H9 (cell line): ENCODE data around the gene TEX22. TPM values are rescaled to one million over a fixed set of nuclear protein-coding genes. Genes with fewer than 3 reads are reported as not detected.

Experiments used
- DNase-seq: peaks from one replicate; pipeline ENCODE4 v3.0.0-alpha.2; 2017
- H2AFZ ChIP-seq: one replicate; pipeline ENCODE4 v1.6.1; 2013; ENCODE audit warnings: mild to moderate bottlenecking, low read length, control low read depth, moderate library complexity
- H2AK5ac ChIP-seq: 2 replicates; pipeline ENCODE4 v1.6.1; 2013; ENCODE audit warnings: low read length, control low read depth, mixed read lengths; ENCODE audit not compliant: insufficient read length
- H2BK120ac ChIP-seq: one replicate; pipeline ENCODE4 v1.6.1; 2013; ENCODE audit warnings: low read depth, mild to moderate bottlenecking, low read length, control low read depth, inconsistent platforms; ENCODE audit not compliant: poor library complexity, severe bottlenecking
- H2BK12ac ChIP-seq: 2 replicates; pipeline ENCODE4 v1.6.1; 2013; ENCODE audit warnings: low read length, control low read depth, mixed read lengths, low read depth; ENCODE audit not compliant: insufficient read length
- H2BK15ac ChIP-seq: 2 replicates; pipeline ENCODE4 v1.6.1; 2013; ENCODE audit warnings: low read depth, low read length, control low read depth
- H2BK20ac ChIP-seq: one replicate; pipeline ENCODE4 v1.6.1; 2013; ENCODE audit warnings: low read depth, mild to moderate bottlenecking, low read length, control low read depth, inconsistent platforms; ENCODE audit not compliant: poor library complexity, severe bottlenecking
- H2BK5ac ChIP-seq: 2 replicates; pipeline ENCODE4 v1.6.1; 2013; ENCODE audit warnings: low read length, control low read depth, mixed read lengths; ENCODE audit not compliant: insufficient read length
- H3K14ac ChIP-seq: 2 replicates; pipeline ENCODE4 v1.6.1; 2013; ENCODE audit warnings: low read length, control low read depth; ENCODE audit not compliant: insufficient read depth
- H3K18ac ChIP-seq: 2 replicates; pipeline ENCODE4 v1.6.1; 2013; ENCODE audit warnings: low read depth, mild to moderate bottlenecking, mixed read lengths, low read length, control low read depth; ENCODE audit not compliant: insufficient read length
- H3K23ac ChIP-seq: 2 replicates; pipeline ENCODE4 v1.6.1; 2013; ENCODE audit warnings: low read length, control low read depth, mixed read lengths, low read depth; ENCODE audit not compliant: insufficient read length
- H3K23me2 ChIP-seq: 2 replicates; pipeline ENCODE4 v1.6.1; 2013; ENCODE audit warnings: low read depth, mild to moderate bottlenecking, mixed read lengths, low read length, control low read depth; ENCODE audit not compliant: insufficient read length, poor library complexity, severe bottlenecking
- H3K27ac ChIP-seq: 2 replicates; pipeline ENCODE4 v1.5.1; 2013; ENCODE audit warnings: low read length, control low read depth, mixed read lengths, low read depth; ENCODE audit not compliant: insufficient read length
- H3K27me3 ChIP-seq: 2 replicates; pipeline ENCODE4 v1.6.1; 2013; ENCODE audit warnings: low read length, control low read depth, inconsistent platforms; ENCODE audit not compliant: insufficient read depth
- H3K4ac ChIP-seq: 2 replicates; pipeline ENCODE4 v1.6.1; 2013; ENCODE audit warnings: low read depth, mild to moderate bottlenecking, control low read depth, inconsistent platforms, low read length, moderate library complexity
- H3K4me1 ChIP-seq: 2 replicates; pipeline ENCODE4 v1.6.1; 2013; ENCODE audit warnings: low read length, control low read depth, inconsistent platforms; ENCODE audit not compliant: insufficient read depth
- H3K4me2 ChIP-seq: 2 replicates; pipeline ENCODE4 v1.6.1; 2013; ENCODE audit warnings: low read length, control low read depth, mixed read lengths; ENCODE audit not compliant: insufficient read length, insufficient read depth
- H3K56ac ChIP-seq: 2 replicates; pipeline ENCODE4 v1.6.1; 2013; ENCODE audit warnings: low read depth, mild to moderate bottlenecking, mixed read lengths, low read length, control low read depth; ENCODE audit not compliant: insufficient read length
- H3K79me1 ChIP-seq: 2 replicates; pipeline ENCODE4 v1.6.1; 2013; ENCODE audit warnings: low read depth, mild to moderate bottlenecking, moderate library complexity, low read length, control low read depth, inconsistent platforms; ENCODE audit not compliant: insufficient read depth, poor library complexity, severe bottlenecking
- H3K79me2 ChIP-seq: 2 replicates; pipeline ENCODE4 v1.6.1; 2013; ENCODE audit warnings: low read length, control low read depth, inconsistent platforms; ENCODE audit not compliant: insufficient read depth
- H3K9ac ChIP-seq: 2 replicates; pipeline ENCODE4 v1.6.1; 2013; ENCODE audit warnings: low read length, control low read depth, mixed read lengths; ENCODE audit not compliant: insufficient read length; ENCODE audit errors: extremely low read depth
- H3K9me3 ChIP-seq: one replicate; pipeline ENCODE4 v1.6.1; 2013; ENCODE audit warnings: low read depth, low read length, inconsistent platforms; ENCODE audit not compliant: control insufficient read depth
- H3T11ph ChIP-seq: one replicate; pipeline ENCODE4 v1.6.1; 2013; ENCODE audit warnings: mild to moderate bottlenecking, low read length, control low read depth, inconsistent platforms
- H4K20me1 ChIP-seq: one replicate; pipeline ENCODE4 v1.6.1; 2013; ENCODE audit not compliant: control insufficient read depth, insufficient read length, insufficient read depth
- H4K5ac ChIP-seq: 2 replicates; pipeline ENCODE4 v1.6.1; 2013; ENCODE audit warnings: low read depth, mild to moderate bottlenecking, mixed read lengths, low read length, control low read depth; ENCODE audit not compliant: insufficient read length
- H4K8ac ChIP-seq: replicated peaks from 2 replicates; pipeline ENCODE4 v1.6.1; 2013; ENCODE audit warnings: low read length, control low read depth, mixed read lengths, low read depth; ENCODE audit not compliant: insufficient read length
- H4K91ac ChIP-seq: 2 replicates; pipeline ENCODE4 v1.6.1; 2013; ENCODE audit warnings: low read depth, mild to moderate bottlenecking, moderate library complexity, mixed read lengths, low read length, control low read depth; ENCODE audit not compliant: insufficient read length
- H3K27ac Mint-ChIP-seq, 3 experiments: 2 replicates in 2 of 3; 3 replicates in 1 of 3; pipeline ENCODE4 v1.8.0; 2020 to 2021; ENCODE audit warnings: mixed read lengths in 3 of 3, mild to moderate bottlenecking in 1 of 3, moderate library complexity in 1 of 3
- H3K27me3 Mint-ChIP-seq: 2 replicates; pipeline ENCODE4 v1.8.0; 2021; ENCODE audit warnings: low read depth, mild to moderate bottlenecking, moderate library complexity, mixed read lengths
- H3K36me3 Mint-ChIP-seq, 3 experiments: 2 replicates in 2 of 3; 3 replicates in 1 of 3; pipeline ENCODE4 v1.8.0; 2020 to 2021; ENCODE audit warnings: low read depth in 3 of 3, mixed read lengths in 3 of 3; ENCODE audit not compliant: insufficient read depth in 1 of 3
- H3K4me1 Mint-ChIP-seq, 2 experiments: 2 replicates each; pipeline ENCODE4 v1.8.0; 2020; ENCODE audit warnings: mixed read lengths in 2 of 2
- H3K4me3 Mint-ChIP-seq, 2 experiments: 2 replicates in 1 of 2; 3 replicates in 1 of 2; pipeline ENCODE4 v1.8.0; 2020 to 2021; ENCODE audit warnings: mild to moderate bottlenecking in 2 of 2, mixed read lengths in 2 of 2, moderate library complexity in 1 of 2
- H3K9me3 Mint-ChIP-seq, 2 experiments: 2 replicates in 1 of 2; 3 replicates in 1 of 2; pipeline ENCODE4 v1.8.0; 2020; ENCODE audit warnings: mild to moderate bottlenecking in 2 of 2, mixed read lengths in 2 of 2, moderate library complexity in 1 of 2
- CTCF ChIP-seq: fragments of 200-600 bp; sonication (generic); conservative IDR thresholded peaks from 3 replicates; pipeline ENCODE4 v1.8.0; 2021; ENCODE audit warnings: antibody characterized with exemption, mild to moderate bottlenecking
- whole genome bisulfite sequencing: extraction: QIAGEN DNeasy Blood & Tissue Kit; methylation state at CpG from one replicate; pipeline ENCODE4 v1.1.7; 2013; ENCODE audit warnings: missing lambda C conversion rate, low lambda C conversion rate, mixed read lengths; ENCODE audit not compliant: insufficient read length; ENCODE audit errors: extremely low coverage; 5-methylcytosine and 5-hydroxymethylcytosine counted together
- total RNA-seq: library from RNA; stranded (reverse); gene quantifications from 2 replicates; pipeline ENCODE4 v1.2.1, GENCODE V29; 2021

The TEX22 gene
- total RNA-seq, 1 experiment from 2014 or later, result 0.83 TPM

- H3K4me2 ChIP-seq, result no peak overlapping the region
- H3K4ac ChIP-seq, result no peak overlapping the region
- H3T11ph ChIP-seq, result no peak overlapping the region
- H4K8ac ChIP-seq, result no peak overlapping the region
- H3K27me3 ChIP-seq, result no peaks in the 10 kb centered on the region
- no peaks in the 10 kb centered on the region for H3K9me3 Mint-ChIP-seq
- H2AFZ ChIP-seq, result no peak overlapping the region
- peaks cover 4% of the 10 kb centered on the region for H4K20me1 ChIP-seq
- no peak overlapping the region for H3K9ac ChIP-seq
- no peak overlapping the region for H2BK20ac ChIP-seq
- no peak overlapping the region for H2AK5ac ChIP-seq
- no peak overlapping the region for H3K4me3 Mint-ChIP-seq
- H4K5ac ChIP-seq, result no peak overlapping the region
- H3K14ac ChIP-seq, result no peak overlapping the region; the same call in 1 of the 2 replicates
- no peak overlapping the region for H3K27ac ChIP-seq
- peaks cover 6 to 18% (median 10%) of the 10 kb centered on the region in 3 experiments for H3K36me3 Mint-ChIP-seq
- H3K18ac ChIP-seq, result no peak overlapping the region
- H4K91ac ChIP-seq, result no peak overlapping the region
- H3K79me1 ChIP-seq, result no peaks in the 10 kb centered on the region
- H3K27me3 Mint-ChIP-seq, result no peaks in the 10 kb centered on the region; the same call in 1 of the 2 replicates
- WGBS, result no CpG with 5 or more reads among the region's 22 CpGs
- no peak overlapping the region for H3K56ac ChIP-seq
- no peak overlapping the region for H2BK12ac ChIP-seq
- H3K9me3 ChIP-seq, result no peaks in the 10 kb centered on the region
- no peak for TF ChIP-seq CTCF
- no peak overlapping the region for H2BK15ac ChIP-seq
- no peak overlapping the region for H2BK5ac ChIP-seq
- H3K4me1 ChIP-seq, result no peaks in the 10 kb centered on the region
- no peak overlapping the region for H2BK120ac ChIP-seq
- no peak overlapping the region; a peak in 1 of 7 replicates for H3K27ac Mint-ChIP-seq
- H3K4me1 Mint-ChIP-seq, result peaks cover 12 to 17% of the 10 kb centered on the region in 2 experiments
- no peak for DNase-seq
- H3K23me2 ChIP-seq, result no peaks in the 10 kb centered on the region
- no peaks in the 10 kb centered on the region for H3K79me2 ChIP-seq
- H3K23ac ChIP-seq, result no peak overlapping the region
These were observed 42.3 kb upstream of the TEX22 start for GRCh38 chr14:105355850-105356604.
